Central memory CD8-positive, alpha-beta T cell (primary cell): ENCODE data around the gene ZNF674.
"Not testable (repeated sequence)": the region's sequence is repeated elsewhere in the genome, so short reads cannot be mapped to it uniquely, and the experiment has no call there.

Experiments
- ATAC-seq: fragments of 150-1000 bp; cut with Tn5 transposase; replicated peaks from 2 replicates; pipeline ENCODE4 v1.10.0; 2022; ENCODE audit warnings: mild to moderate bottlenecking, moderate FRiP score, moderate number of reproducible peaks; ENCODE audit not compliant: poor library complexity, severe bottlenecking; ENCODE audit errors: extremely low read depth
- DNase-seq, 2 donors: peaks; one replicate each; pipeline ENCODE4 v3.0.0; 2021; ENCODE audit warnings: low spot score in 2 of 2
- H3K27ac Mint-ChIP-seq: one replicate; pipeline ENCODE4 v1.8.0; 2022; ENCODE audit warnings: low read depth, mild to moderate bottlenecking, moderate library complexity, mixed read lengths
- H3K27me3 Mint-ChIP-seq: one replicate; pipeline ENCODE4 v1.8.0; 2022; ENCODE audit warnings: mixed read lengths
- H3K36me3 Mint-ChIP-seq: one replicate; pipeline ENCODE4 v1.8.0; 2022; ENCODE audit warnings: mild to moderate bottlenecking, moderate library complexity, mixed read lengths; ENCODE audit not compliant: insufficient read depth
- H3K4me1 Mint-ChIP-seq: one replicate; pipeline ENCODE4 v1.8.0; 2022; ENCODE audit warnings: mixed read lengths
- H3K4me3 Mint-ChIP-seq: one replicate; pipeline ENCODE4 v1.8.0; 2022; ENCODE audit warnings: mild to moderate bottlenecking, moderate library complexity, mixed read lengths
- H3K9me3 Mint-ChIP-seq: one replicate; pipeline ENCODE4 v1.8.0; 2022; ENCODE audit warnings: mixed read lengths

The ZNF674 gene

DNA sequence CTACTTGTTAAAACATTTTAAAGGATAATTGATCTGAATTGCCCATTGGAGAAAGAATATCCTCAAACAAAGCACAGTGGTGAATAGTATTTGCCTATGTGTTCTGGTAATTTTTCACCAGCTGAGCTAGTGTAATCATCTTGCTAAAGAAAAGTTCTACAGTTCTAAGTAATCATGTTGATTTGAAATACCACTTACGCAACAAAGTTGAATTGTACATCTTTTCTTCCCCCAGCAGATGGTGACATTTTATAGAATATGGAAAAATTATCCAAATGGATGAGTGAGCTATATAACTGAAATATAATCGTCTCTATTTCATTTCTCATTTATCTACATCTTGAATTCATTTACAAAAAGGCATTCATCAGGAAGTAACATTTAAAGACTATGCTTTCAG is 9.7 kb upstream of the ZNF674 start:
- Mint-ChIP-seq H3K36me3 (peaks cover 5% of the 10 kb centered on the region), H3K27me3 (no peaks in the 10 kb centered on the region), H3K4me3 (no peak overlapping the region), H3K4me1 (no peaks in the 10 kb centered on the region), H3K9me3 (no peaks in the 10 kb centered on the region), H3K27ac (peak overlapping the region; percentile 32)
- ATAC-seq (no peak), DNase-seq (no peak)

DNA sequence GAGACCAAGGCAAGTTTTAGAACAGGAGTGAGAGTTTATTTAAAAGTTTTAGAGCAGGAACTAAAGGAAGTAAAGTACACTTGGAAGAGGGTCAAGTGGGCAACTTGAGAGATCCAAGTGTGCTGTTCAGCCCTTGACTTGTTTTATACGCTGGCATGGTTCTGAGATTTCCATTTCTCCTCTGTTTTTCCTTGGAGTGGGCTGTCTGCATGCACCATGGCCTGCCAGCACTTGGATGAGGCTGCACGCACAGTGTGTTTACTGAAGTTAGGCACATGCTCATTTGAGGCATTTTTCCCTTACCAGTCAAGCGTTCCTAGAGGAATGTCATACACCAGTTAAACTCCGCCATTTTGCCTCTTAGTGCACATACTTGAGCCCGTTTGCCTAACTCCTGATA is 8.7 kb upstream of the ZNF674 start:
- H3K4me1 Mint-ChIP-seq, result peaks cover 3% of the 10 kb centered on the region

DNA sequence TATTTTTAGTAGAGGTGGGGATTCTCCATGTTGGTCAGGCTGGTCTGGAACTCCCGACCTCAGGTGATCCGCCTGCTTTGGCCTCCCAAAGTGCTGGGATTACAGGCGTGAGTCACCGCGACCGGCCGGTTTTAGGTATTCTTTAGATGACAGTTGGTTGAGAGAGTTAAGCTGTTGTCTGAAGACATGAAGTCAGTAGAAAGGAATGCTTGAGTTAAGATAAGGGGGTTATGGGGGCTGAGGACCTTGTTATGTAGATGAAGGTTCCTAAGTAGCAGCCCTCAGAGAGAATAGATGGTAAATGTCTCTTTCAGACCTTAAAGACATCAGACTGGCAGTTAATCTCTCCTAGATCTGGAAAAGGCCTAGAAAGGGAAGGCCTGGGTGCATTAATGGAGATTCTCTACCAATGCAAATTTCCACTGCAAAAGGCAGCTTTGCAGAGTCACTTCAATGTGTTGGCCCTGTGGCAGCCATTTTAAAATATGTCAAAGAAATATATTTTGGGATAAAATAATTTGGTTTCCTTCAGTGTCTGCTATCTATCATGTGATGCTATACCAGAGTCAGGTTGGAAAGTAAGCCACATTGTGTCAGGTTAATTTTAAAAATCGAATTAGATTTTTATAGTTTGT is 6.4 kb upstream of the ZNF674 start:
- Mint-ChIP-seq H3K4me1 (peaks cover 6% of the 10 kb centered on the region), H3K27me3 (no peaks in the 10 kb centered on the region), H3K4me3 (no peak overlapping the region), H3K36me3 (peaks cover 7% of the 10 kb centered on the region), H3K9me3 (no peaks in the 10 kb centered on the region), H3K27ac (no peak overlapping the region)
- DNase-seq (no peak), ATAC-seq (no peak)

More for the DNA sequence above, 8.7 kb upstream of the ZNF674 start:
- Mint-ChIP-seq H3K4me3 (no peak overlapping the region), H3K36me3 (peaks cover 5% of the 10 kb centered on the region), H3K27me3 (no peaks in the 10 kb centered on the region), H3K9me3 (no peaks in the 10 kb centered on the region), H3K27ac (no peak overlapping the region)
- ATAC-seq, result no peak
- no peak for DNase-seq

DNA sequence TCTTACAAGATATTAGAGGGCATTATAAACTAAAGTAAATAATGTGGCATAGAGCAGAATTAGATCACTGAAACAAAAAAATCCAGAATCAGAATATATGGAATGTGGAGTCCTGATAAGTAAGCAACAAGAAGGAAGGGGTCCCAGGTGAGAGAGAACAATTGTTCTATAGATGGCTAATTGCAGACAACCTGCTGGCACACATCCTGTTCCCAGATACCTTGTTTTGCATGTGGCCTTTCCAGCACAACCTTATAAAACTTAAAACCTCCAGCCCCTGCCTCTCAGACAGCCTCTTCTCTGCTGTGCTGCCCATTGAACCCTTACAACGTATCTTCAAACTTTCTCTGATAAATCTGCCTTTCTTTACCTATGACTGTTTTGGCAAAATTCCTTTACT is 4.7 kb upstream of the ZNF674 start:
- H3K4me1 Mint-ChIP-seq, result peaks cover 6% of the 10 kb centered on the region

DNA sequence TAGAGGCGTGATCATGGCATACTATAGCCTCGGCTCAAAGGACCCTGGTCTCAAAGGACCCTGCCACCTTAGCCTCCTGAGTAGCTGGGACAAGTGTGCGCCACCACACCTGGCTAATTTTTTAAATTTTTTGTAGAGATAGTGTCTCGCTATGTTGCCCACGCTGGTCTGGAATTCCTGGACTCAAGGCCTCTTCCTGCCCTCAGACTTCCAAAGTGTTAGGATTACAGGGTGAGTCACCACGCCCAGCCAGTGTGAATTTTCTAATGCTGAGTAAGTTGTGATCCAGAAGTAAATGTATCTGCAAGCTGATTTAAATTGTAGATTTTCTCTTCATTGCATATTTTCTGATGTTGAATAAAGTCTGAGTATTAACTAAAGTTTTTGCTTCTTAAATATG is 2.6 kb upstream of the ZNF674 start:
- Mint-ChIP-seq H3K9me3 (no peaks in the 10 kb centered on the region), H3K27me3 (no peaks in the 10 kb centered on the region), H3K4me1 (peaks cover 6% of the 10 kb centered on the region), H3K27ac (no peak overlapping the region), H3K36me3 (peaks cover 12% of the 10 kb centered on the region), H3K4me3 (no peak overlapping the region)
- no peak for DNase-seq
- ATAC-seq, result no peak

More for the DNA sequence above, 4.7 kb upstream of the ZNF674 start:
- ATAC-seq (no peak), DNase-seq (no peak)
- Mint-ChIP-seq H3K27ac (peak overlapping the region; percentile 19), H3K27me3 (no peaks in the 10 kb centered on the region), H3K36me3 (peaks cover 16% of the 10 kb centered on the region), H3K4me3 (no peak overlapping the region), H3K9me3 (no peaks in the 10 kb centered on the region)

DNA sequence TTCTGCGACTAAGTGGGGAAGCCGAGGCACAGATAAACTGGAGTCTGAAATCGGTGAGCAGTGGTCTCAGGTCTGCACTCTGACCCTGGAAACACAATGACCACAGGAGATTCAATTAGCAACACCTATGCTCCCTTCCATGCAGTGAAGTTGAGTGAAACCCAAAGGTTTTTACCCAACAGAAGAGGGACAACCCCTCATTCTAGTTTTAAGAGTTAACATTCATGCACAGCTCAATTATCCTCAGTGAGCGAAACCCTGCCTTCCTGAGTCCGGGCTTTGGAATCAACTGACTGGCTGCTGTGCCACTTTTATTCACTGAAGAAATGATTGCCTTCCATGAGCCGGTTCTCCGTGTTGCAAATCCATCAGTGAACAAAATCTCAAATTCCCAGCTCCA is 694 bp downstream of the ZNF674 start:
- H3K27me3 Mint-ChIP-seq, DNase-seq, H3K9me3 Mint-ChIP-seq, H3K4me1 Mint-ChIP-seq, ATAC-seq: not testable (repeated sequence)
- Mint-ChIP-seq H3K27ac (peak overlapping the region; percentile 94), H3K36me3 (peaks cover 15% of the 10 kb centered on the region), H3K4me3 (peak overlapping the region; percentile 88)

DNA sequence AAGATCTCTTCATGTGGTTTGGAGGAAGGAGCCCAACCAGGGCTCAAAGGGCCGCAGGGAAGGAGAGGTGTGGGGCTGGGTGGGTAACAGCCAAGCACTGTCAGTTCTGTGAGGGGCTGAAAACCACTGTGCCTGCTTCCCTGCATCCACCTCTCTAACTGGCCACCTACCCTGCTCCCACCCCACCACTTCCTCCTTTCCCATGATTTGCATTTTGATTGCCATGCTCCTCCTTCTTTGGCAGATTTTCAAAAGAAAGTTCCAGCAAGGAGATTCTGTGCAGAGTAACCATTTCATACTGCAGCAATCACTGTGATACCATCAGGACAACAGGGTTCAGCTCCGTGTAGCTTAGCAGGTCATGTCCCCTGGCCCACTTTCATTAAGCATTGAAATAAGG is 1.8 kb downstream of the ZNF674 start:
- no peak for ATAC-seq
- no peak overlapping the region for H3K27ac Mint-ChIP-seq

DNA sequence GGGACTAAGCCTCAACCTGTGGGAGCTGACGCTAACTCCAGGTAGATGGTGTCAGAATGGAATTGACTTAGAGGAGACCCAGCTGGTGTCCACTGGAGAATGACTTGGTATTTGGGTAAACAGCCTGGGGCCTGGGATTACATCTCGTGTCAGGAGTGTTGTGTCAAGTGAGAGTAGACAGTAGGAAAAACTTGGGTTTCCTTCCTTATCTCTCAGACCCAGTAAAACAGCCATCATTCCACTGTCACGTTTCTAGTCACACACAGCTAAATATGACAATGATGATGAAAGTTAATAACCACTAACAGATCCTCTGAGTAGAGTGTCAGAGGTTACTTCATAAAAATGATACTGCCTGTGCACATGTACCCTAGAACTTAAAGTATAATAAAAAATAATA is 13.8 kb downstream of the ZNF674 start:
- Mint-ChIP-seq H3K27ac (no peak overlapping the region), H3K4me3 (no peak overlapping the region)

More for the DNA sequence above, 1.8 kb downstream of the ZNF674 start:
- Mint-ChIP-seq H3K27me3 (no peaks in the 10 kb centered on the region), H3K36me3 (peaks cover 19% of the 10 kb centered on the region), H3K4me3 (no peak overlapping the region), H3K9me3 (no peaks in the 10 kb centered on the region), H3K4me1 (no peaks in the 10 kb centered on the region)
- DNase-seq, result no peak

DNA sequence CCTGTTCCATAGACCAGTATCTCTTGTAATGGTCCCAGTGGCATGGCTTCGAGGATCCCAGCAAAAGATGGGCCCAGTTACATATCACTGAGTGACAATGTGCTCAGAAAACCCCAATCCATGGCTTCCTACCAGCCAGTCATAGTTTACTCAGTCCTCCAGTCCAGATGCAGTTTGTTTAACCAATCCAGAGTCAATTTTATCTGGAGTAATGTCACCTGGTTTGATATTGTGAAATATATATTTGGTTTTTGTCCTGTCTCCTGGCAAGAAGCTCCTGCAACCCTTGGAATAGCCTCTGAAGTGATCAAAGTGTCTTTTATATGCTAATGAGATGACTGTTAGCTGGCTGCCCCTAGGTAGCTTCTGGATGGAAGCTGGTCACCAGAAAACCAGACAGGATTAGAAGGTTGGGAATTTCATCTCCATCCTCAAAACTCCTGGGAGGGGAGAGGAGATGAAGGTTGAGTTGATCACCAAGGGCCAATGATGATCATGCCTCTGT is 14.8 kb downstream of the ZNF674 start:
- H3K36me3 Mint-ChIP-seq, H3K4me1 Mint-ChIP-seq, DNase-seq, ATAC-seq, H3K27ac Mint-ChIP-seq, H3K9me3 Mint-ChIP-seq, H3K4me3 Mint-ChIP-seq, H3K27me3 Mint-ChIP-seq: not testable (repeated sequence)

More for the DNA sequence above, 13.8 kb downstream of the ZNF674 start:
- Mint-ChIP-seq H3K4me1 (no peaks in the 10 kb centered on the region), H3K9me3 (no peaks in the 10 kb centered on the region), H3K27me3 (no peaks in the 10 kb centered on the region), H3K36me3 (no peaks in the 10 kb centered on the region)
- ATAC-seq, result no peak
- DNase-seq, result no peak

DNA sequence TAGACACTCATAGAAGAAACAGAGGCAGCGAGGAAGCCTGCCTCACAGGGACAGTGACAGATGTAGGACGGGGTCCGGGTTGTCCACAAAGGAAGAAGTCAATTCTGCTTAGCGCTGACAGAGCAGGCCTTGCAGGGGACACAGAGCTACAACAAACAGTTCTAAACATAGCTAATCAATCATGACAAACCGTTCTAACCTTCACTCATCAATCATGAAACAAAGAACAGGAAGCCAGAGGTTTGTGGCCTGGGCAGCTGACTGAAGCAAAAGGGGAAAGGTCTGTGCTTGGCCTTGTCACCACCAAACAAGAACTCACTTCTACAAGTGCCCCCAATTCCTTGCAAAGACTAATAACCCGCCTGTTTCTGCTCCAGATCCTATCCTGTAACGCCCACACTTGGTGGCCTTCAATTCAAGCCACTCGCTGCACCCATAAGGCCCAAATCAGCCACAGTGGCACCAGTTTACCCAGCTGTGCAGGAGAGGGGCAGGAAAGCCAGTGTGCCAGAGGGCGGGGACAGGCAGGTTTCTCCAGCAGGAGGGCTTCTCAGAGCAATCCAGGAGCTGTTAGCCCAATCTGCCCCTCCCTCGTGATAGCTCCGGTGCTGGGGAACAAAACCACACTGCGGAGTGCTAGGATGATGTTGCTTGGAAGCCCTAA is 15.3 kb downstream of the ZNF674 start:
- H3K4me3 Mint-ChIP-seq, DNase-seq, H3K36me3 Mint-ChIP-seq, H3K27ac Mint-ChIP-seq, ATAC-seq, H3K9me3 Mint-ChIP-seq, H3K27me3 Mint-ChIP-seq, H3K4me1 Mint-ChIP-seq: not testable (repeated sequence)

DNA sequence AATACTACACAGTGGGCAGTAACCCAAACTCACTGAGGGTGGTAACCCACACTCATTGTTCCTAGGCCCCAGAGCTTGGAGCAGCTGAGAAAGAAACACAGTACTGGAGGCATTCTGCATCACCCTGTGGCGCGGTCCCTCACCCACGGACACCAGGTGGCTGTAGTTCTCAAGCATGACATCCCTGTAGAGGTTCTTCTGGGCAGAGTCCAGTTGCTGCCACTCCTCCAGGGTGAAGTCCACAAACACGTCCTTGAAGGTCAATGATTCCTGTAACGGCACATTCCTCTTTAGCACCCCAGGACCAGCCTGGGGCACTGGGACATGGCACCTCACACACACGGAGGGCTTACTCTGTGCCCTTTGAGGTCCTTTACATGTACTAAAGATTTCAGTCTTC is 16.6 kb downstream of the ZNF674 start:
- ATAC-seq, result not testable (repeated sequence)

DNA sequence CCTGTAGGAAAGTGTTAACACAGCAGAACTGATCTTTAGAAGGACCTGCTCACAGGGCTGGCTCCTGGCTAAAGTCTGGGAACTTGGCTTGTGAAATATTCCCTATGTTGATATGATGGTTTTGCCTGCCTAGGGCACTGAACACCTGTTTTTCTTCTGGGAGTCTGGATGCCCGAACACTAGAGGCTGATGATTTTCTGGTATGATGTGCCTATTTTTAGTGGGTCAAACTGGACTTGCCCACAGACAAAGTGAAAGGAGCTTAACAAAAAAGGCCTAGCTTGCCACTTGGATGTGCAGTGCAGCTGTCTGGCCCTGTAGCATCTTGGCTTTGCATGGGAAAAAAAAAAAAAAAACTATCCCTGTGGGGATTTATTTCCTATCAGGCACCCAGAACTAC is 39.1 kb downstream of the ZNF674 start:
- H3K4me3 Mint-ChIP-seq, result no peak overlapping the region
- H3K9me3 Mint-ChIP-seq, result no peaks in the 10 kb centered on the region
- H3K4me1 Mint-ChIP-seq, result no peaks in the 10 kb centered on the region
- H3K36me3 Mint-ChIP-seq, result peaks cover 2% of the 10 kb centered on the region
- no peaks in the 10 kb centered on the region for H3K27me3 Mint-ChIP-seq
- ATAC-seq (no peak), DNase-seq (no peak)
- no peak overlapping the region for H3K27ac Mint-ChIP-seq

More for the DNA sequence above, 16.6 kb downstream of the ZNF674 start:
- H3K4me3 Mint-ChIP-seq, DNase-seq, H3K36me3 Mint-ChIP-seq, H3K9me3 Mint-ChIP-seq, H3K27ac Mint-ChIP-seq, H3K4me1 Mint-ChIP-seq, H3K27me3 Mint-ChIP-seq: not testable (repeated sequence)

DNA sequence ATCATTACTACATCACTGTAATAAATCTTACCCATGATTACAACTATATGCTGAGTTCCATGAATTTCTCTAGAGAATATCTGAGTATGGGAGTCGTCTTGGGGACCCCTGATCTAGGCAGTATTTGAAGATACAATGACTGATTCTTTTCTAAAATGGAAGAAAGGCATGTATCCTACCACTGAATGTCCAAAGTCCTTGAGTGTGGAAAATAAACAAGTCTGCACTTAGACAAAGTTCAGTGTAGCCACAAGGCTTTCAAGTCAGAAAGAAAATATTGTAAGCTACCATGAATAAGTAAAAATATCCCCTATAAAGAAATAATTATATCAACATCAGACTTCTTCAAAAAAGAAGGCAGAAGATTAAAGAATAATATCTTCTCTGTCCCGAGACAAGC is 42.4 kb downstream of the ZNF674 start:
- no peak overlapping the region for H3K4me3 Mint-ChIP-seq
- ATAC-seq (no peak), DNase-seq (no peak)
- no peaks in the 10 kb centered on the region for H3K4me1 Mint-ChIP-seq
- H3K9me3 Mint-ChIP-seq, result no peaks in the 10 kb centered on the region
- no peak overlapping the region for H3K27ac Mint-ChIP-seq
- H3K27me3 Mint-ChIP-seq, result no peaks in the 10 kb centered on the region
- H3K36me3 Mint-ChIP-seq, result peaks cover 2% of the 10 kb centered on the region
